HG02884 (cell line): ENCODE data around the gene KLHL36.
"Not testable (repeated sequence)": the region's sequence is repeated elsewhere in the genome, so short reads cannot be mapped to it uniquely, and the experiment has no call there.

ENCODE experiments used
- ATAC-seq: cut with Tn5 transposase; IDR thresholded peaks from one replicate; pipeline ENCODE4 v1.9.1; 2021; ENCODE audit warnings: mild to moderate bottlenecking, moderate library complexity; ENCODE audit not compliant: unreplicated experiment

The KLHL36 gene

GRCh38 chr16:84614968-84615813 is 33.1 kb upstream of the KLHL36 start:
- no peak for ATAC-seq

- ATAC-seq: no peak
These were observed 31.8 kb upstream of the KLHL36 start for GRCh38 chr16:84616515-84616914.

GRCh38 chr16:84617041-84617790 is 31.1 kb upstream of the KLHL36 start:
- no peak for ATAC-seq

DNA sequence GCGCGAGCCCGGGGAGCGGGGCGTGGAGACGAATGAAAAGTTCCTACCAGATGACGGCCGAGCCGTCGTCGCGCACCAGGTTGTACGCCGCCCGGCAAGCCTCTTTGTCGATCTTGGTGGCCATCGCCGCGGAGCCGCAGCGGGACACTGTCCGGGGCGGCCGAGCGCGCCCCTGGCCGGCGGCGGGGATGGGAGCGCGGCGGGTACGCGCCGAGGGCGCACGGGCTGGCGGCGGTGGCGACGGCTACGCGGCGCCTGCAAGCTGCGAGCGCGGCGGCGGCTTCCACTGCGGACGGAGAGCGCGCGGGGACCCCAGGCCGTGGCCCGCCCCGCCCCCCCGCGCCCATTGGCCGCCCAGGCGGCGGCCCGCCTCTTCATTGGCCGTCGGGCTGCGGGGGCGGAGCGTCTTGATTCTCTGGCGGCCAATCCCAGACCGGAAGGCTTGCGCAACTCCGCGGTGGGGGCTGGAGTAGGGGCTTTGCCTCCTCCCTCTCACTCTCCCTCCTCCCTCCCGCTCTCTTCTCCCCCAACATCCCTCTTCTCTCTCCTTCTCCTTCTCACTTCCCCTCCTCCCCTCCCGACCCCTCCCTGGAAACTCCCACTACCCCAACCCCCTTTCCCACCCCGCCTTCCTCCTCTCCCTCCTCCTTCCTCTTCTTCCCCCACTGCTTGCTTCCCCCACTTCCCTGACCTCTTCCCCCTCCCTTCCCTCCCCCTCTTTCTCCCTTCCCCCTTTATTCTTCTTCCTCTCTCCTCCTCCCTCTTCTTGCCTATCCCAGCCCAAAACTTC is 30.3 kb upstream of the KLHL36 start, which contains the start of gene COTL1:
TSS of gene COTL1 (minus strand) at position 288 of the 790 bp plus-strand sequence. CDS start at position 124, 164 bp downstream.
- no peak for ATAC-seq

DNA sequence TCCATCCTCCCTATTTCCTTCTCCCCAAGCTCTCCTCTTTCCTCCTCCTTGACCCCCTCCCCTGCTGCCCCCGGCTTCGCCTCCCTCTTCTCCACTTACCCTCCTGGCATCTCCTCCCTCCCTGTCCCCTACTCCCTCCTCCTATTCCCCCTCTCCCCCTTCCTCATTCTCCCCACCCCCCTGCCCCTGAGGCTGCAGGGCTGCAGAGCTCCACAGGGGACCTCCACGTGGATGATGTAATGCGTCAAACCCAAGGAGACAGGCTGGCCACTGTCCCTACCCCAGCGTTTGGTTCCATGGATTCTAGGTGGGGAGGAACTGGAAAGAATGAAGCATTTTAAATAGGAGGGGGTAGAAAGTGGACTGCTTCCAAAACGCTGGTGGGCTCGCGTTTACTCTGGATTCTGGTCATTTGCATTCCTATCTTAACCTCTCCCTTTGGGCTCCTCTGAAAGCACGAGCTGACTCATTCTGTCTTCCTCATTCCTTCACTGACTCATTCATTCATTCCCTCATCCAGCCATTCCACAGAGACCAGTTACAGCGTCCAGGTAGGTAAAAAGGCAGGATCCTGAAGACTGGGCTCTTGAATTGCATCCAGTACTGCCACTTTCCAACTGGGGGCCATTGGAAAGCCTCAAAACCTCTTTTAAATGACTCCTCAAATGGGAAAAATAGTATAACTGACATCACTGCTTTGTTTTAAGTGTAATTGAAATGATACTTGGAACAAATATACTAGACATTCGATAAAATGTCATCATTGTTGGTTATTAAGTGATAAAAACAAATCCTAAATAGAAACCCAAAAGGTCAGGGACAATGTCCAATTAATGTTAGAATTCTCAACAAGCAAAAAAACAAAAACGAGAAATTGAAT is 29.5 kb upstream of the KLHL36 start:
- ATAC-seq: no peak

- ATAC-seq: not testable (repeated sequence)
These were observed 27.4 kb upstream of the KLHL36 start for GRCh38 chr16:84620913-84621312.

GRCh38 chr16:84625556-84625955 is 22.8 kb upstream of the KLHL36 start:
- no peak for ATAC-seq

GRCh38 chr16:84628226-84628731 is 20.0 kb upstream of the KLHL36 start:
- ATAC-seq: no peak

- no peak for ATAC-seq
These were observed 18.7 kb upstream of the KLHL36 start for GRCh38 chr16:84629580-84629979.

GRCh38 chr16:84630009-84630408 is 18.3 kb upstream of the KLHL36 start:
- ATAC-seq: no peak

DNA sequence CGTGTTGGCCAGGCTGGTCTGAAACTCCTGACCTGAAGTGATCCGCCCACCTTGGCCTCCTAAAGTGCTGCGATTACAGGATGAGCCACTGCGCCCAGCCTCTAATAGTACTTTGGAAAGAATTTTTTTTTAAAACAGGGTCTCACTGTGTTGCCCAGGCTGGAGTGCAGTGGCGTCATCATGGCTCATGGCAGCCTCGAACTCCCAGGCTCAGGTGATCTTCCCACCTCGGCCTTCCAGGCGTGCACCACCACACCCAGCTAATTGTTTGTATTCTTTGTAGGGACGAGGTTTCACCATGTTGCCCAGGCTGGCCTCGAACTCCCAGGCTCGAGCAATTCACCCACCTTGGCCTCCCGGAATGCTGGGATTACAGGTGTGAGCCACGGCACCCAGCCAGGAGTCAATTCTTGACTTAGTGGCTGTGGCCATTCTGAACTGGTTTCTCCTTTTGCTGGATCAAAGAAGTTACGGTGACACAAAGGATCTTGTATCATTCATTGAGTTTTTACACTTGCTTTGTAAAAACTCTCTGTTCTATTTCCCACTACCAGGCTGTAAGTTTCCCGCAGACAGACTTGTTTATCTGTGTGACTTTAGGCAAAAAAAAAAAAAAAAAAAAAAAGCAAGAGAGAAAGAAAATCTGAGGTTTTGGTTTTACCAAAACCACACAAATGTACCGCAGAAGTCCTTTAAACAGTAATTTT is 17.7 kb upstream of the KLHL36 start:
- ATAC-seq: no peak

DNA sequence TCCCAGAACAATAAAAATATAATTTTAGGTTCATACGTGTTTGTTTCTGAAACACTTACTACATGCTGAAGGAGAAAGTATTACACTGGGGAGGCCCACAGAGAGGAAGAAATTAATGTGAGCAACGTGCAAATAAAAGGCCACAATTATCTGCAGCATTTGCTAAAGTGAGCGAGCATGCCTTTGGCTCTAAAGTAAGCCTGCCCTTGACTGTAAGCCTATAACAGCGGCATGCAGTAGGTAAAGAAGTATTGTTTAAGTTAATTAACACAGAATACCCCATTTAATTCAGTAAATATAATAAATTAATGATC is 17.2 kb upstream of the KLHL36 start:
- no peak for ATAC-seq

DNA sequence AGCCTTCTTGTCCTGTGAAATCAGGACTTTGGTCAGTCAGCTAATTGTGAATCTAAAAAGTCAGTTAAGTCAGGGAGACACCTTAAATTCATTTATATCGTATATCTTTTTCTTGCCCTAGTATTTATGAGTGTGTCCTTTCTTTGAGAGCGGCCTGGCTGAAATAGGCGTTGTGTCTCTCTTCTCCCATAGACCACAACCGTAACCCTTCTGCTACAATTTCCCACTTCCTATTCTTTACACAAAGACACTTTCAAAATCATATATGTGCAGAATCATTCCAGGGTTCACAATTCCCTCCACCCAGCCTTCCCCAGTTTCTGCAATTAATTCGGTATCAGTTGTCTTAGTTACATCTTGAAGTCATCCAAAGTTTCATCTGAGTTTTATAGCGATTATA is 16.4 kb upstream of the KLHL36 start:
- no peak for ATAC-seq

GRCh38 chr16:84632862-84633261 is 15.4 kb upstream of the KLHL36 start:
- ATAC-seq: not testable (repeated sequence)

DNA sequence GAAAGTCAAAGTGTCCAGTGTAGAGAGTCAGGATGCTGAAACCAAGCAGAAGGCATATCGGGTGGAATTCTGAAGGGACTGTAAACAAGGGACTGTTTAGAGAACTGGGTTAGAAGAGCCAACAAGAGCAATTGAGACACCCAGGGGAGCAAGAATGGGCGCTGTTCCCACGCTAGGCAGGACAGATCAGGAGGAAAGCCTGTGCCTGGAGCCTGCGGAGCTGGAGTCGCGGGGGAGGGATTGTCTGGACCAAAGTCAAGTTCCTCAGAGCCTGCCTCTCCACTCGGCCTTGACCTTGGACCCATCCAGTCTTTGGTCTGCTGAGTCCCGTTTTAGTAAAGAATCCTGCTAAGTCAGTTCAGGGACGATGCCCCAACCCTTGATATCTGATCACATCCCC is 14.7 kb upstream of the KLHL36 start:
- ATAC-seq: no peak

DNA sequence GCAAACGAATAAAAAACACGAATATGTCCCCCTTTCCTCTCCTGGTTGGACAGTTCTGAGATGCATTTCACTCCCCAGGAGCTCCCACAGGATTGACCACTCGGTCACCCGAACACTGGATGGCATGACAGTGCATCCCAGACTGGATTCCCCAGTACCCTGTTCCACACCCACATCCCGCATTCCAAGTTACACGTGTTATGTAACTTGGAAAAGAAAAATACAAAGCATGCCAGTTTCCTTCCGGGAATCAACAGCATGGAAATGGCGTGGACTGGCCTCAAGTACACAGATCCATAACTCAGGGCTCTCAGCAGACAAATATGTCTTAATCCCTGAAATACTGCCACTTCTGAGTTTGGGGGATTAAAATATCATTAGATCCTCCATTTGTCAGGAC is 12.6 kb upstream of the KLHL36 start:
- ATAC-seq: no peak

- no peak for ATAC-seq
These were observed 10.6 kb upstream of the KLHL36 start for GRCh38 chr16:84637709-84638108.

DNA sequence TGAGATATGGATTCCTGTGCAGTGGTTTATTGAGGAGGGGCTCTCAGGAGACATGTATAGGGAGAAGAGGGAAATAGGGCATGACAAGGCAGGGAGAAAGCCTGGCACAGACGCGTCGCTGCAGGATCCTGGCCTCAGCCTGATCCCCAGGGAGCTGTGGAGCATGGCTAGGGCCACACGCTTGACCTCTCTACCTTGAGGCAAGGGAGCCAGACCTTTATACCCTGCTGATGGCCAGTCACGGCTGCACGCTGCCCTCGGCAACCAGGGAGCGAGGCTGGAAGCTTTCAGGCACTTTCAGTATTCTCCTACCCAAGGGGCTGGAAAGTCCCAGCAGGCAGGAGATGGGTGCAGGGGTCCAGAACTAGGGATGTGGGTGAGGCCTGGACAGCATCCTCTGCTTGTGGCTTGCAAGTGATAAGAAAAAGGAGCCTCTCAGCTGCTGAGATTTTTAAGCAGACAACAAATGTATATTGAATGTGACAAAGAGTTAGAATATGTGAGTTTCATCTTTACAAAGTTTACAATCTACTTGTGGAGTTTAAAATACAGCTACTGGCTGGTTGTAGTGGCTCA is 10.0 kb upstream of the KLHL36 start:
- no peak for ATAC-seq

DNA sequence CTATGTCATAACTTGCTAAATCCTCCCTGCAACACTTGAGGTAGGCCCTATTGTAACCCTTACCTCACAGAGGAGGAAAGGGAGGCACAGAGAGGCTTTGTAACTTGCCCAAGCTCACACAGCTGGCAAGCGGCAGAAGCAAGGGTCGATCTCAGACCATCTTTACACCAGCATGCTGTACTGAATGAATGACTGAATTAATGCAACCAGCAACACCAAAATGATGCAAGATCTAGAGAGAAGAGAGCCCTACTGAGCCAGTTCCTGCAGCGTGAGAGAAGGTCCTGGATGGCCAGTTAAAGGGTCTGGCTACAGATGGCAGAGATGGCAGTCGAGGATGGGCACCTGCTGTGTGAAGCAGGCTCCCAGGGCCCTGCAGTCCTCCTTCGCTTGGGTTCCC is 8.2 kb upstream of the KLHL36 start:
- ATAC-seq: no peak
